Measurements from ENCODE around the gene EPM2AIP1.
A peak's percentile ranks its signal among the peaks of the same experiment; 100 is the strongest.
"Not testable (repeated sequence)": the region's sequence is repeated elsewhere in the genome, so short reads cannot be mapped to it uniquely, and the experiment has no call there.

Gene EPM2AIP1

DNA sequence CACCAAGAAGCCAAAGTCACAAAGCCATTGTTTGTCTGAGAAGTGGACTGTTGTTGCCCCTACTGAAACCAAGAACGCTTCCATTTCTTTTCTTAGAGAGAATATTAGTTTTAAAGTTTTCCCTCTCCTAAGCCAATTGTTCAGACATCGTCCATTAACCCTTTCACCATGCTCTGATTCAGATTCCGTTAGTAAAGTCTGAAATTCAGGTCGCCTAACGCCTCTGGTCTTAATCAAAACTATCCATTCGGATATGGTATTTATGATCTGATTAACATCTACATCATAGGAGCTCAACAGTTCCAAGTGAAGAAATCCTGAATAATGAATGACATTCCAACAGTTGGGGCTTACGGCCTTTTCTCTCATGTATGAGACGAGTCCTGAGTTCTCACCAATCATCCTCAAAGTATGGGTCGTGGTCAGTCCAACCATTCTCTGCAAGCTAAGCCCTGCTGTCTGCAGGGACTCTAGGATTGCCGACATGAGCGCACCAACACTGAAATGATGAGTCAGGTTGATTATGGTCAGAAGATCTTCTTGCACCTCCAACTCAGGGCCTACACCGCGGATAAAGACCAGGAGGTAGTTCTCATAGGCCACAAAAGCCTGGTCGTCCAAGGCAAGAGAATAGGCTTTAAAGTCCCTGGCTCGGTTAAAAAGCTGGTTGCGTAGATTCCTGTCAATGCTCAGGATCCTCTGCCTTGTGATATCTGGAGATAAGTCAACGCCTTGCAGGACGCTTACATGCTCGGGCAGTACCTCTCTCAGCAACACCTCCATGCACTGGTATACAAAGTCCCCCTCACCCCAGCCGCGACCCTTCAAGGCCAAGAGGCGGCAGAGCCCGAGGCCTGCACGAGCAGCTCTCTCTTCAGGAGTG lies 767 bp downstream of the EPM2AIP1 start:
- peak; percentile 64 for DNase-seq

DNA sequence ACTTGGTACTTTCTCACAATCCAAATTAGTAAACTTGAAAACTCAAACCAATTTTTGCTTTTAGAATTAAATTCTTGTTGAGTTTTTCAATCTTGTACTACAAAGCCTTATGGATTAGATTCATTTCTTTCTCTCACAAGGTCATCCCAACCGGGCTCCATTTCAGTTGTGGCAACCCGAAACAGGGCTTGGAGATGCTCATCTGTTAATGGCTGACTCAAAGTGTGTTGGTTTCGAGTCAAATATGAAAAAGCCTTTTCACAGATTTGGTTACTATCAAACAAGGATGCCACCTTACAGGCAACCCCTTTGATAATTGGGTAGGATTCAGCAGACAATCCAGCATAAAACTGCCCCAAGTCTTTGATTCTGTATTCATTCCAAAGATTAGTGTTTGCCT lies 1.8 kb downstream of the EPM2AIP1 start:
- DNase-seq, result no peak

DNA sequence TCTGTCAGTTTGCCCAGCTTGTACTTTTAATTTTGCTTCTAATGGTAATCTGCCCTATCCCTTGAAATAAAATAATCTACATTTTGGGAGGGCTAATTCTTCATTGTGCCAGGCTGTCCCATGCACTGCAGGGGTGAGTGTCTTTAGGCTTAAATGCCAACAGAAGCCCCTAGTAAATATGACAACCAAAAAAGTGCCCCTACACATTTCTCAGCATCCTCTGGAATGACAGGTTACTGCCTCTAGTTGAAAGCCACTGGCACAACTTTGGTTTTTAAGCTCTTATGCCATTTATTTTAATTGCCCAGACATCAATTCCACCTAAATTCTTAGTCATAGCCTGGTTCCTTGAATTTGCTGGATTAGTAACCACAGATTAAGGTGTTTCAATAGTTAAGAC lies 3.4 kb downstream of the EPM2AIP1 start:
- DNase-seq, result no peak

DNA sequence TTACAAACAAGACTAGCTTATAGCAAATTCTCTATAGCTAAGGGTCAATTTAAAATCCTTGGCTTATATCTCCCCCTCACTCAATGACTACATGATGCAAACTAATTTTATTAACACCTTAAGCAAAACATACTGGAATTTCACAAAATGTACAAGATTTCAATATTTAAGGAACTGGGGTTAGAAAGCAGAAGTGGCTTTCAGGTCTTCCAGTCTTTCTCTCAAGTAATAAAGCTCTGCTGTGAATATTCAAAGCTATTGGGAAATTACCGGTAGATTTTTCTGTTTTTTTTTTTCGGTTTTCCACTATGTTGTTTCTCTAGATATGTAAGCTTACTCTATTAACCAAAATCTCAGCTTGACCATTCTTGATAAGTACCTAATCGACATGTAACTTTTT lies 3.9 kb downstream of the EPM2AIP1 start:
- DNase-seq, result no peak

DNA sequence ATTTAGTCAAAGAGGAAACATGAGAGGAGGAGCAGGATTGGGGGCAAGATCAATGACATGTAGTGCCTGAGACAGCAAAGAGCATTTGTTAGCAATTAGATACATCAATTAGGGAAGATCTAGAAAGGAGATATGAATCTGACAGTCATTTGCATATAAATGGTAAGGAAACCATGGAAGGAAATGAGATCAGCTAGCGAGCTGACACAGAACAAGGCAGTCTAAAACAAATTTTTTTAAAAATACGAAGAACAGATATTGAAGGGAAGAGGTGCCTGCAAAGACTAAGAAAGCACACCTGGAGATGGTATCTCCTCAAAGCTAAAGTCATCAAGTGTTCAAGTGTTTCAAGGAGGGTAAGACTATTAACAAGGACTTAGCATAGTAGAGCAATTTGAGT lies 4.6 kb downstream of the EPM2AIP1 start:
- no peak for DNase-seq

DNA sequence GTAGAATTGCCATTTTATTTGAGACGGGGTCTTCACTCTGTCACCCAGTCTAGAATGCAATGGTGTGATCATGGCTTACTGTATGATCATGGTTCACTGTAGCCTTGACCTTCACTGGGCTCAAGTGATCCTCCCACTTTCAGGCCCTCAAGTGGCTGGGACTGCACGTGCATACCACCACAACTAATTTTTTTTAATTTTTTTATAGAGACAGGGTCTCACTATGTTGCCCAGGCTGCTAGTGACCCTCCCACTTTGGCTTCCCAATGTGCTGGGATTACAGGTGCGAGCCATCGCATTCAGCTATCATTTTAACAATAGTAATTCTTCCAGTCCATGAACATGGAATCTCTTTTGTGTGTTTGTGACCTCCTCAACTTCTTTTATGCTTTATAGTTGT lies 11.9 kb downstream of the EPM2AIP1 start:
- DNase-seq, result no peak

DNA sequence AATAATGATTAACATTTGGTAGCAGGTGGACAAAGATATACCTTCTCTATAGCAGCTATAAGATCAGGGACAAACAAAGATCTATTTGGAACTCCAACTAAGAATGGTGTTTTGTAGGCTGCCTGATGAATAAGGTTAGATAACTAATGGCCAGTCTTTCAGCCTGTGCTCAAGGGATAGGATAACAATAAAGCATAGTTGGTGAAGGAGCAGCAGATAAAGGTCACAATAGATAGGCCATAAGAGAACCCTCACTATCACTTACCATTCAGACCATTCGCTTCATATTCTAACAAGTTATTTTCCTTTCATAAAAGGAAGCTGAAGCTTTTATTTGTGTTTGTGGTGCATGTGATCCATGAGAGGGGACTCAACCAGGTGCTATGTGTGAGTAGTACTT lies 19.8 kb downstream of the EPM2AIP1 start:
- DNase-seq, result no peak

DNA sequence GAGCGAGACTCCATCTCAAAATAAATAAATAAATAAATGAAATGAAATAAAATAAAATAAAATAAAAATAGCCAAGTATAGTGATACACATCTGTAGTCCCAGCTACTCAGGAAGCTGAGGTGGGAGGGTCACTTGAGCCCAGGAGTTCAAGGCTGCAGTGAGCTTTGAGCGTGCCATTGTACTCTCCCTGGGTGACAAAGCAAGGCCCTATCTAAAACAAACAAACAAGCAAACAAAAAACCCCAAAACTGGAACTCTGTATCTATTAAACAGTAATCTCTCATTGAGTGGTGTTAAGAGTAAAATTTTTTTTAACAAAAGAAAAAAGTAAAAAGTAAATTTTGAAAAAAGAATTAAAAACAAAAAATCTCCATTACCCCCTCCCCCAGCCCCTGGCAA lies 20.8 kb downstream of the EPM2AIP1 start:
- no peak for DNase-seq

DNA sequence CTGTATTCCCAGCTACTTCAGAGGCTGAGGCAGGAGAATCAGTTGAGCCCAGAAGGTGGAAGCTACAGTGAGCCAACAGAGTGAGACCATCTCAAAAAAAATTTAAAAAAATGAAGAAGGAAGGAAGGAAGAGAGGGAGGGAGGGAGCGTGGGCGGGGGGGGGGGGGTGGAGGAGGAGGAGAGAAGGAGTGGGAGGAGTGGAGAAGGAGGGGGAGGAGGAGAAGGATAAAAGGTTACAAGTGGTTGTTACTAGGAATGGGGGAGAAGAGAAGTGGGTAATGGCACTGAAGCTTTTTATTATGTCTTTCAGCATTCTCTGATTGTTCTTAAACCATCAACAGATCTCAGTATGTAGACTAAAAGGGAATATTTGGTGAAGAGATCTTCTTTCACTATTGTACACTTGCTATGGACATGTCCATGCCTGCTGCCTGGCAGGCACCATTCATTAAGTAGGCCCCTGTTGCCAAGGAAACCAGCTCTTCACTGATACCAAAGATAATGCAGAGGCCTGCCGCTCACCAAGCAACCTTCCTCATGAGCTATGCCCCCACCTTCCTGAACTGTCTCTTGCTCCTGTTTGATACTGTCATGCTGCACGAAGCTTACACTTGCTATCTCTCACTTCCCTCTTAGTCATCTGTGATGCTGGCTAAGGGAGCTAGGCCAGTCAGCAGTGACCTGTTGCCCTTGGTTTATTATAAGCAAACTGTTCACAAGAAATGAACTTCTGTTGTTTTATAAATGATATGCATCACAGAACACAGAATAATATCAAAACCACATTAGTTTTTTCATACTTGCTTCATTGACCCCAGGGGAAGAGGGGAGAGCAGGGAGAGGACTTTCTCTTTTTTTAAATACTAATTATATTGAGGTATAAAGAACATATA lies 23.1 kb downstream of the EPM2AIP1 start:
- DNase-seq, result no peak

DNA sequence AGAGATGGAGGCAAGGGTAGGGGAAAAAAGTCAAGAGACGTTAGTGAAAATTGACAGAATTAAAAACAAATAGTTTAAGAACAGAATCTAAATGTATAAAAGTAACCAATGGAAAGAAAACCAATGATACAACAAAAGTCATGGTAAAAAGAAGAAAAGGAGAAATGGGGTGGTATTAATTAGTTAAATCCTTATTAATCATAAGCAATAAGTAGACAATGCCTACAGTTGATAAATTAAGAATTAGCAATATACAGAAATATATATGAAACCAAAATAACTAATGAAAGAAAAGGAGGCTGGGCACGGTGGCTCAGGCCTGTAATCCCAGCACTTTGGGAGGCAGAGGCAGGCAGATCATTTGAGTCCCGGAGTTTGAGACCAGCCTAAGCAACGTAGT lies 23.8 kb downstream of the EPM2AIP1 start:
- no peak for DNase-seq

DNA sequence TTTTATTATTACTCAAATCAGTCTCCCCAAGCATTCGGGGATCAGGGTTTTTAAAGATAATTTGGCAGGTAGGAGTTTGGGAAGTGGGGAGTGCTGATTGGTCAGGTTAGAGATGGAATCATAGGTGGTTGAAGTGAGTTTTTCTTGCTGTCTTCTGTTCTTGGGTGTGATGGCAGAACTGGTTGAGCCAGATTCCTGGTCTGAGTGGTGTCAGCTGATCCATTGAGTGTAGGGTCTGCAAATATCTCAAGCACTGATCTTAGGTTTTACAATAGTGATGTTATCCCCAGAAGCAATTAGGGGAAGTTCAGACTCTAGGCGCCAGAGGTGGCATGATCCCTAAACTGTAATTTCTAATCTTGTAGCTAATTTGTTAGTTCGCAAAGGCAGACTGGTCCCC lies 27.5 kb downstream of the EPM2AIP1 start:
- DNase-seq, result no peak

DNA sequence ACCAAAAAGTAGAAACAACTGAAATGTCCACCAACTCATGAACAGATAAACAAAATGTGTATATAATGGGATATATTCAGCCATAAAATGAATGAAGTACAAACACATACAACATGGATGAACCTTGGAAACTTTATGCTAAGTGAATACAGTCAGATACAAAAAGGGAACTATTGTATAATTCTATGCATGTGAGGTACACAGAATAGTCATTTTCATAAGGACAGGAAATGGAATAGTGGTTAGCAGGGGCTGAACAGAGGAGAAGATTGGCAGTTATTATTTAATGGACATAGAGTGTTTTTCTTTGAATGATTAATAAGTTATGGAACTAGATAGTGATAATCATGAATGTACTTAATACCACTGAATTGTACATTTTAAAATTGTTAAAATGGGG lies 28.1 kb downstream of the EPM2AIP1 start:
- no peak for DNase-seq

DNA sequence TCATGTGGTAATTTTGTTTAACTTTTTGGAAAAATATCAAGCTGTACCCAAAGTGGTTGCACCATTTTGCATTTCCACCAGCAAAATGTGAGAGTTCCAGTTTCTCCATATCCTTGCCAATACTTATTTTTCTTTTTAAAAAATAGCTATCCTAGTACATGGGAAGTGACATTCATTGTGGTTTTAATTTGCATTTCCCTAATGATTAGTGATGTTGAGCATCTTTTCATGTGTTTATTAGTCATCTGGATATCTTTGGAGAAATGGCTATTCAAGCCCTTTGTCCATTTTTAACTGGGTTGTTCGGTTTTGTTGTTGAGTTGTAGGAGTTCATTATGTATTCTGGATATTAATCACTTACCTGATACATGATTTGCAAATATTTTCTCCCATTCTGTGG lies 28.6 kb downstream of the EPM2AIP1 start:
- no peak for DNase-seq

DNA sequence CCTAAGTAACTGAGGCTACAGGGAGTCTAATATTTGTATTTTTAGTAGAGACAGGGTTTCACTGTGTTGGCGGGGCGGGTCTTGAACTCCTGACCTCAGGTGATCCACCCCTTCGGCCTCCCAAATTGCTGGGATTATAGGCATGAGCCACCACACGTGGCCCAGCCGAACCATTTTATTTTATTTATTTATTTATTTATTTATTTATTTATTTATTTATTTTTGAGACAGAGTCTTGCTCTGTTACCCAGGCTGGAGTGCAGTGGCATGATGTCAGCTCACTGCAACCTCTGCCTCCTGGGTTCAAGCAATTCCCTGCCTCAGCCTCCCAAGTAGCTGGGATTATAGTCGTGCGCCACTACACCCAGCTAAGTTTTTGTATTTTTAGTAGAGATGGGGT lies 29.9 kb downstream of the EPM2AIP1 start:
- not testable (repeated sequence) for DNase-seq

DNA sequence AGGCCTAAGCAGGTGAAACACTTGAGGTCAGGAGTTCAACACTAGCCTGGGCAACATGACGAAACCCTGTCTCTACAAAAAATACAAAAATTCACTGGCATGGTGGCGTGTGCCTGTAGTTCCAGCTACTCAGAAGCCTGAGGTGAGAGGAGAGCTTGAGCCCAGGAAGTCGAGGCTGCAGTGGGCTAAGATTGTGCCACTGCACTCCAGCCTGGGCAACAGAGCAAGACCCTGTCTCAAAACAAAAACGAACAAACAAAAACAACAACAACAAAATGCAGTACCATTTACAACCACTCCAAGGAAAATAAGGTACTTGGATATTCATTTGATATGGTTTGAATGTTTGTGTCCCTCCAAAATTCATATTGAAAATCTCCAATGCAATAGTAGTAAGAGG lies 32.4 kb downstream of the EPM2AIP1 start:
- DNase-seq, result no peak

DNA sequence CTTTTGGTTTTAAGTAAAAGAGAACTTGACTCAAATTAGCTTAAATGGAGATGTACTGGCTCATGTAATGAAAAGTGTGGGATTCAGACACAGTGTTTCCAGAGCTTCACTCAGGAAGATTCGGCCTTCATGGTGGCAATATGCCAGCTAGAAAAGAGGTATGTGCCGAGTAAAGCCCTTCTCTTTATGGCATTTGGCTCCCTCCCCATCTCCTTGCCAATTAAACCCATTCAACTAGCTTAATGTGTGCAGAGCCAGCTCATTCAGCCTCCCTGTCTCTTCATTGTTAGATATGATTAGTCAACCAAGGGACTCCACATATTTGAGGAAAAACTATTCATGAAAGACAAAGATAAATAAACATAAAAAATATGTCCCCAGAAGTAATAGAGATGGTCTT lies 33.1 kb downstream of the EPM2AIP1 start:
- DNase-seq, result no peak

DNA sequence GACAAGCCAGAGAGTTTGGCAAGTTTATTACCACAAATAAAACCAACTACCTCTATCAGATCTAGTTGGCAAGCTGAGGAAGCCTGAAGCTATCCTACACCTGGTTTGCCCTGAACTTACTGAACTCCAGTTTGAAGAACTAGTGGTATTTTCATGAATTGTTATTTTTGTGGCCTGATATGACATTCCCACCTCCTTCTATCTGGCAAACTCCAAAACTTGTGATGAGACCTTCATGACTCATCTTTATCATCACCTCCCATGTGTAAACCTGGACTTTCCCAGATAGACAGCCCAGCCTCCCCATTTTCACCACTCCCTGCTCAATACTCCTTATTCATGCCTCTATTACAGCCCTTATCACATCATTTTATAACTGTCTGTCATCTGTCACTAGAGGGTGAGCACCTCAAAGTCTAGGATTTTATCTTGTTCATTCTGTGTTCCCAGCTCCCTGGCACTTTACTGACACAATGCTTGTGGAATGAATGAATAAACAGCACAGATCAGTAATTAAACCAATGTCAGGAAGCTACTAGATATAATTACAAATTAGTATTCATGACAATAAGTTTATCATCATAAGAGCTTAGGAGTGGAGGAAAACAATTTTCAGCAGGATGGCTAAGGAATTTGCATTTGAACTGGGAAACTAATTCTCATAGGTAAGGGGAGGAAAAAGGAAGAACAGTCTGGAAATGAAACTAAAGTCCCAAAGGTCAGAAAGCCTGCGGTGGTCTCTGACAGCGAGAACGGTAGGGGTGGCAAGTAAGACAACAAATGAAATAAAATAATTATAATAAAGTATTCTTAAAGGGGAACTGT lies 34.9 kb downstream of the EPM2AIP1 start:
- DNase-seq, result peak; percentile 68

DNA sequence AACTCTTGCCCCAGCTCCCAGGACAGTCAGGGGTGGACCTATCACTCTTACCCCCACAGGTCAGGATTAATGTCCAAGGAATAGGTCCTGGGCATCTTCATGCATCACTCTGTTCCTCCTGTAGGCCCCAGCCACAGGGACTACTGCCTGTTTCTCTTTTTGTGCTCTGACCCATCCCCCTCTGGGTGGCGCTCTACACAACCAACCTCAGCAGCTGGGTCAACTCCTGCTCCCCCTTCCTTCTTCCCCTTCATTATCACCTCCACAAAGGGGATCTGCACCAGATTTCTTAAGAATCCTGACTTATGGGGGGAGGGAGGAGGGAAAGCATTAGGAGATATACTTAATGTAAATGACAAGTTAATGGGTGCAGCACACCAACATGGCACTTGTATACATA lies 35.9 kb downstream of the EPM2AIP1 start:
- no peak for DNase-seq

DNA sequence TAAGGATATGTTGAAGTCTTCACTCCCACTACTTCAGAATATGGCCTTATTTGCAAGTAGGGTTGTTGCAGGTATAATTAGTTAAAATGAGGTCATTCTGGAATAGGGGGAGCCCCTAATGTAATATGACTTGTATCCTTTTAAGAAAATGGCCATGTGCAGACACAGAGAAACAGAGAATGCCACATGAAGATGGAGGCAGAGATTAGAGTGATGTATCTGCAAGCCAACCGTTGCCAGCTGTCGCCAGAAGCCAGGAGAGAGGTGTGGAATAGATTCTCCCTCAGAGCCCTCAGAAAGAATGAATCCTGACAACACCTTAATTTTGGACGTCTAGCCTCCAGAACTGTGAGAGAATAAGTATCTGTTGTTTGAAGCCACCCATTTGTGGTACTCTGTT lies 36.8 kb downstream of the EPM2AIP1 start:
- no peak for DNase-seq

DNA sequence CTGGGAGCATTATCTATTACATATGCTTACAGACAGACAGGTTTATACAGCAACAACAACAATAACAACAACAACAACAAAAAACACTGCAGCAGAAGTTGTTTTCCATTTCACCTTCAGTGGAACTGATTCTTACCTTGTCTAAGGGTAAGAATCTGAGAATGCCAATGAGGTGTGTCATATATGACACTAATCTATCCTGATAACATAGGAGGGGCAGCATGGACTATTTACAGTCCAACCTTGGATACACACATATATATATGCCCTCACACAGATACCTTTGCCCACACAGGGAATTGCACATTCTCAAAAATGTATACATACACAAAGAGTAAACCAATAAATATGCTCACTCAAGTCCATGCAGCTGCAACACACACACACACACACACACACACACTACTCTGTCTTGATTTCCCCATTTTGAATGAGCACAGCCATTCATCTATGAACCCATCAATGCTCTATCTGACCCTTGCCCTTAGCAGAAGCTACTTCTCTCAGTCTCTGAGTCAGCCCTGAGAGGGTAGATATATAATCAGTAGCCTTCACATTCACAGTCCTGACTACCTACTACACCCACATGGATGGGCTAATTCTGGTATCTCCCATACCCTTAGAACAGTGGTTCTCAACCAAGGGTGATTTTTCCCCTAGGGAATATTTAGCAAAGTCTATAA lies 38.3 kb downstream of the EPM2AIP1 start:
- DNase-seq, result no peak

DNA sequence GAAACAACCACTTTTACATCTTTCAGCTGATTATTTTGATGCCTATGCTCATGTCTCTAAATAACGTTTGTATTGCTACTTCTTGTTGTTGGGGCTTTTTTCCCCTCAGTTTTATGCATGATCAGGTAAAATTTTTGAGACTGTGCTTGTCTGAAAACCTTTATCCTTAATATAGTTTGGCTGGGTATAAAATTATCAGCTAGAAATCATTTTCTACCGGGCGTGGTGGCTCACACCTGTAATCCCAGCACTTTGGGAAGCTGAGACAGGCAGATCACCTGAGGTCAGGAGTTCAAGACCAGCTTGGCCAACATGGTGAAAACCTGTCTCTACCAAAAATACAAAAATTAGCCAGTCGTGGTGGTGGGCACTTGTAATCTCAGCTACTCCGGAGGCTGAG lies 45.1 kb downstream of the EPM2AIP1 start:
- not testable (repeated sequence) for DNase-seq

DNA sequence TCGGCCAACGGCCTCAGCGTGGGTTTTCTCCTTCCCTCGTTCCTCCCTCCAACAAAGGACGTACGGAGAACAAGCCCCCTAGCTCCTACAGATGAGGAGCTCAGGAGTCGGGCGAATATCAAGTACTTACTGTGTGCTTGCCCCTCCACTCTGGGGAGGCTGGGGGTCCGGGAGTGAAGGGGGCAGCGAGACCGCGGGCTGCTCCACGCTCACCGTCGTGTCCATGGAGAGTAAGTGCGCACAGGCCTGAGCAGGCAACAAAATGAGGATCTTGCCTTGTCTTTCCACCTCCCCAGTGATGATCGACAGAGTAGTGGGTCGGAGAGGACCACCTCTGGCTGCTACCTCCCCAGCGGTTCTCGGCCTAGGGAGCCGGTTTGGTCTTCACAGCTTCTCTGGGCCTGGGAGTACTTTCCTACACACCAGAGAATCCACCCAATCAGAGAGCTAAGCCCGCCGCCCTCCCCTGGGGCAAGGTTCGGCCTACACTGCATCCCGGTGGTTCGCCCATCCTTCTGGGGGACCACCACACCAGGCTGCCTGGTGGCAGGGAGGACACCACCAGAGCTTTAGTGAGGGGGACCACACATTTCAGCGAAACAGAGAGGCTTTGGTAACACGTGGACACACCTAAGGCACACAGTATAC lies 47.5 kb downstream of the EPM2AIP1 start:
- DNase-seq, result no peak
